Prostate gland (tissue), 2 donors: ENCODE results near the gene GPD1L. TPM values are rescaled to one million over a fixed set of nuclear protein-coding genes. Genes with fewer than 3 reads are reported as not detected.

Source experiments
- DNase-seq: peaks from one replicate; pipeline ENCODE4 v3.0.0-alpha.2; 2019; ENCODE audit warnings: low spot score
- H3K27ac ChIP-seq, 2 donors: fragments of 200-600 bp; sonication (generic); 2 replicates each; pipeline ENCODE4 v1.5.1; 2017 to 2019
- H3K27me3 ChIP-seq: fragments of 200-600 bp; sonication (generic); replicated peaks from 2 replicates; pipeline ENCODE4 v1.5.1; 2019; ENCODE audit not compliant: insufficient read depth
- H3K36me3 ChIP-seq, 2 donors: fragments of 200-600 bp; sonication (generic); 1 replicate in 1 of 2; 2 replicates in 1 of 2; pipeline versions ENCODE4 v1.5.1 to v1.8.1; 2017 to 2019
- H3K4me1 ChIP-seq: fragments of 200-600 bp; sonication (generic); replicated peaks from 2 replicates; pipeline ENCODE4 v1.5.1; 2019
- H3K4me3 ChIP-seq, 2 donors: fragments of 200-600 bp; sonication (generic); 2 replicates each; pipeline ENCODE4 v1.5.1; 2017 to 2019
- H3K9me3 ChIP-seq: fragments of 200-600 bp; sonication (generic); 2 replicates; pipeline ENCODE4 v1.5.1; 2017
- CTCF ChIP-seq, 4 experiments: fragments of 200-600 bp in 2 of 4; fragments of 450-650 bp in 2 of 4; sonication (generic) in 2 of 4; IDR thresholded peaks; 1 replicate in 3 of 4; 2 replicates in 1 of 4; pipeline ENCODE4 v1.5.1; 2016 to 2019; ENCODE audit warnings: antibody characterized with exemption in 4 of 4, mild to moderate bottlenecking in 2 of 4, moderate library complexity in 2 of 4
- POLR2A ChIP-seq: fragments of 450-650 bp; IDR thresholded peaks from one replicate; pipeline ENCODE4 v1.6.1; 2016; ENCODE audit warnings: antibody characterized with exemption, mild to moderate bottlenecking
- POLR2AphosphoS5 ChIP-seq: sonication (generic); formaldehyde crosslinking; IDR thresholded peaks from one replicate; pipeline ENCODE4 v1.6.1; 2017; ENCODE audit warnings: antibody characterized with exemption
- WGBS: methylation state at CpG from one replicate; pipeline ENCODE4 v1.1.5; 2018; 5-methylcytosine and 5-hydroxymethylcytosine counted together
- intact Hi-C: fragments of 100-400 bp; cut with DNase I; formaldehyde crosslinking; loops from one replicate; pipeline ENCODE4 v1.14.2; 2022
- total RNA-seq, 2 donors: library from RNA; depleted of rRNA; stranded (reverse); fragments of >200 nt; gene quantifications; one replicate each; pipeline ENCODE4 v1.1.0, GENCODE V29; 2016

GPD1L gene
- total RNA-seq, 2 donors from 2014 or later = 50.4 to 70.8 TPM

- H3K4me3 ChIP-seq = no peak overlapping the region
- H3K4me1 ChIP-seq = no peaks in the 10 kb centered on the region
- no peak for DNase-seq
- WGBS = 65% methylated on average over 7 of the region's 7 CpGs
- no peaks in the 10 kb centered on the region for H3K9me3 ChIP-seq
- no peak for TF ChIP-seq POLR2AphosphoS5
- no peak for TF ChIP-seq CTCF (IDR thresholded peaks at IDR 0.05)
- no peak for TF ChIP-seq POLR2A
- intact Hi-C loops = no loop called here
- H3K27ac ChIP-seq = no peak overlapping the region
- no peaks in the 10 kb centered on the region for H3K27me3 ChIP-seq
- no peaks in the 10 kb centered on the region for H3K36me3 ChIP-seq
Observed at GRCh38 chr3:32157600-32158264, 51.3 kb downstream of the GPD1L start.

GRCh38 chr3:32160706-32161214, 54.3 kb downstream of the GPD1L start:
- Histone ChIP-seq H3K27me3 (no peaks in the 10 kb centered on the region), H3K4me3 (no peak overlapping the region), H3K36me3 (no peaks in the 10 kb centered on the region), H3K9me3 (no peaks in the 10 kb centered on the region), H3K4me1 (no peaks in the 10 kb centered on the region), H3K27ac (no peak overlapping the region)
- TF ChIP-seq POLR2AphosphoS5 (no peak), POLR2A (no peak), CTCF (IDR thresholded peaks at IDR 0.05) (no peak)
- intact Hi-C loops = no loop called here
- WGBS = 76% methylated on average over 3 of the region's 3 CpGs
- no peak for DNase-seq

- Histone ChIP-seq H3K4me3 (no peak overlapping the region), H3K27ac (no peak overlapping the region), H3K27me3 (no peaks in the 10 kb centered on the region), H3K9me3 (no peaks in the 10 kb centered on the region), H3K36me3 (no peaks in the 10 kb centered on the region), H3K4me1 (no peaks in the 10 kb centered on the region)
- intact Hi-C loops = no loop called here
- WGBS = 61% methylated on average over 1 of the region's 1 CpG
- no peak for DNase-seq
- TF ChIP-seq POLR2AphosphoS5 = no peak
- TF ChIP-seq POLR2A = no peak
- no peak for TF ChIP-seq CTCF (IDR thresholded peaks at IDR 0.05)
Observed at GRCh38 chr3:32165442-32165841, 59.0 kb downstream of the GPD1L start.

DNA sequence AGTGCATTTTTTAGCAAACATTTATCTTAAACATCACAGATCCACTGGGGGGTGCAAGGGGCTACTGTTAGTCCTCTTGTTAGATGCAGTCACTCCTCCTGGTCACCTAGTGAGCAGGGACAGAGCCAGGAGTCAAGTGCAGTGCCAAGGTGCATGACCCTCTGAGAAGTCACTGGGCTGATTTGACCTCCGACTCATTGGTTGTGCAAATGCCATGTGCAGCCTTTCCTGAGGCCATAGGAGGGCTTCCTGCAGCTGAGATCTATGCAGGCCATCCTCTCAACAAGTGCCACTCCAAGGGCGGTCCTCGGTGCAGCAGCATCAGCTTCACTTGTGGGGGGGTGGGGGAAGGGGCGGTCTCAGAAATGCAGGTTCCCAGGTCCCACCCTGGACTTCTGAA, 60.2 kb downstream of the GPD1L start:
- WGBS = 98% methylated on average over 4 of the region's 4 CpGs
- Histone ChIP-seq H3K27me3 (no peaks in the 10 kb centered on the region), H3K4me1 (no peaks in the 10 kb centered on the region), H3K4me3 (no peak overlapping the region), H3K36me3 (no peaks in the 10 kb centered on the region), H3K9me3 (no peaks in the 10 kb centered on the region), H3K27ac (no peak overlapping the region)
- DNase-seq = no peak
- no peak for TF ChIP-seq POLR2AphosphoS5
- TF ChIP-seq CTCF (IDR thresholded peaks at IDR 0.05) = no peak
- no peak for TF ChIP-seq POLR2A
- intact Hi-C loops = no loop called here

DNA sequence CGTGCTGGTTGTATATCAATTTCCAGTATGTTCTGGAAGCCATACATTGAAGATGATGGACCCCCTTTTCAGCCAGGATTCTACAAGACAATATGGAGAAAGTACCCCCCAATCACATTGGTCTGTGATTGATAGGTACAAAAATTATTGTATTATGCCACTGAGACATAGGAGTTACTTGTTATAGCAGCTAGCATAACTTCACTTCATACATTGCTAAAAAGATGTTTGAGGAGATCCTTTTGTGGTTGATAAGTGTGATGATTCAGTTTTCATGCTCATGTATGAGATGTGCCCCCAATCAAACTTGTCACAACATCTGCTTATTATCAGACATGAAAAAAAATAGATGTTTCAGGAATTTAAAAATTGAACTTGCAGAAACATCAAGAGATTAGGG, 66.0 kb downstream of the GPD1L start:
- intact Hi-C loops = no loop called here
- H3K27me3 ChIP-seq = no peaks in the 10 kb centered on the region
- H3K9me3 ChIP-seq = no peaks in the 10 kb centered on the region
- H3K27ac ChIP-seq = no peak overlapping the region
- no peak for DNase-seq
- H3K4me3 ChIP-seq = no peak overlapping the region
- TF ChIP-seq CTCF (IDR thresholded peaks at IDR 0.05) (no peak), POLR2AphosphoS5 (no peak), POLR2A (no peak)
- H3K36me3 ChIP-seq = no peaks in the 10 kb centered on the region
- WGBS = 55% methylated on average over 1 of the region's 1 CpG
- no peaks in the 10 kb centered on the region for H3K4me1 ChIP-seq
